HepG2 (cell line): ENCODE measurements around the gene CCN2. TPM values are rescaled to one million over a fixed set of nuclear protein-coding genes. Genes with fewer than 3 reads are reported as not detected.
A peak's percentile ranks its signal among the peaks of the same experiment; 100 is the strongest.

Experiments used
- ATF7-NPFF ChIP-seq: sonication (generic); formaldehyde crosslinking; IDR thresholded peaks from 2 replicates; pipeline ENCODE4 v1.8.1; 2023; ENCODE audit warnings: mild to moderate bottlenecking, low read depth, missing genetic modification reagents, moderate library complexity
- CREB1 ChIP-seq, 2 experiments: fragments of 450-650 bp in 1 of 2; IDR thresholded peaks; 2 replicates each; pipeline ENCODE4 v1.6.1; 2016 to 2017; ENCODE audit warnings: control low read depth in 1 of 2, mild to moderate bottlenecking in 1 of 2, missing compliant biosample characterization in 1 of 2, missing genetic modification characterization in 1 of 2
- ETV5 ChIP-seq: IDR thresholded peaks from 2 replicates; pipeline ENCODE4 v1.6.1; 2018; ENCODE audit warnings: missing biosample characterization, missing genetic modification reagents, inconsistent platforms, borderline replicate concordance
- GATAD2A ChIP-seq: IDR thresholded peaks from 2 replicates; pipeline ENCODE4 v1.6.1; 2016
- RFX1 ChIP-seq: fragments of 450-650 bp; IDR thresholded peaks from 2 replicates; pipeline ENCODE4 v1.6.1; 2017
- RFX3 ChIP-seq: IDR thresholded peaks from 2 replicates; pipeline ENCODE4 v1.6.1; 2016; ENCODE audit warnings: missing biosample characterization, missing genetic modification reagents
- SETDB1 ChIP-seq: sonication (generic); formaldehyde crosslinking; IDR thresholded peaks from 2 replicates; pipeline ENCODE4 v1.5.1; 2020; ENCODE audit warnings: missing genetic modification reagents, mild to moderate bottlenecking, borderline replicate concordance
- SMYD3 ChIP-seq: sonication (generic); formaldehyde crosslinking; IDR thresholded peaks from 2 replicates; pipeline ENCODE4 v1.8.1; 2023; ENCODE audit warnings: mild to moderate bottlenecking, missing genetic modification reagents
- TSC22D2 ChIP-seq: sonication (generic); formaldehyde crosslinking; IDR thresholded peaks from 2 replicates; pipeline ENCODE4 v1.5.1; 2020; ENCODE audit warnings: missing genetic modification reagents, mild to moderate bottlenecking, borderline replicate concordance
- ZNF263 ChIP-seq: sonication (generic); formaldehyde crosslinking; IDR thresholded peaks from 2 replicates; pipeline ENCODE4 v1.4.0; 2020; ENCODE audit warnings: missing genetic modification reagents
- ZNF660 ChIP-seq: sonication (generic); formaldehyde crosslinking; IDR thresholded peaks from 2 replicates; pipeline ENCODE4 v1.5.1; 2020; ENCODE audit warnings: mild to moderate bottlenecking, low read depth, missing genetic modification reagents, borderline replicate concordance
- ZNF720 ChIP-seq: sonication (generic); formaldehyde crosslinking; IDR thresholded peaks from 2 replicates; pipeline ENCODE4 v1.4.0; 2020; ENCODE audit warnings: missing genetic modification reagents
- ZNF782 ChIP-seq: sonication (generic); formaldehyde crosslinking; IDR thresholded peaks from 2 replicates; pipeline ENCODE4 v1.4.0; 2020; ENCODE audit warnings: missing genetic modification reagents, mild to moderate bottlenecking, borderline replicate concordance
- ZSCAN12 ChIP-seq: sonication (generic); formaldehyde crosslinking; IDR thresholded peaks from 2 replicates; pipeline ENCODE4 v1.9.0; 2021; ENCODE audit warnings: mild to moderate bottlenecking, missing genetic modification reagents
- ZSCAN9 ChIP-seq: IDR thresholded peaks from 2 replicates; pipeline ENCODE4 v1.6.1; 2016; ENCODE audit warnings: borderline replicate concordance
- polyA plus RNA-seq, 8 experiments: library from polyadenylated mRNA; depleted of rRNA in 3 of 8; stranded (reverse) in 7 of 8; unstranded in 1 of 8; fragments of >200 nt; fragmentation: Illumina TruSeq in 4 of 8; extraction: Trizol in 4 of 8; gene quantifications; 2 replicates each; pipeline versions ENCODE4 v1.2.1 to v1.2.3, GENCODE V29; 2011 to 2016; ENCODE audit warnings: low read depth in 4 of 8, missing spikeins in 1 of 8, mixed read lengths in 1 of 8; ENCODE audit not compliant: insufficient read depth in 1 of 8
- total RNA-seq, 5 experiments: library from RNA; depleted of rRNA; stranded (reverse); fragments of >200 nt; fragmentation: Illumina TruSeq; extraction: Trizol; gene quantifications; 2 replicates each; pipeline ENCODE4 v1.2.3, GENCODE V29; 2016; ENCODE audit warnings: low read depth in 1 of 5
- TF ChIP-seq, protein P1 (sequence below): sonication (generic); formaldehyde crosslinking; IDR thresholded peaks from 2 replicates; pipeline ENCODE4 v1.8.0; 2022; ENCODE audit warnings: mild to moderate bottlenecking, missing genetic modification reagents, borderline replicate concordance
- TF ChIP-seq, protein P2 (sequence below): IDR thresholded peaks from 2 replicates; pipeline ENCODE4 v1.6.1; 2016; ENCODE audit warnings: mild to moderate bottlenecking
- TF ChIP-seq, protein P3 (sequence below): sonication (generic); formaldehyde crosslinking; IDR thresholded peaks from 2 replicates; pipeline ENCODE4 v1.5.1; 2020; ENCODE audit warnings: mild to moderate bottlenecking, missing genetic modification reagents
- TF ChIP-seq, protein P4 (sequence below): sonication (generic); formaldehyde crosslinking; IDR thresholded peaks from 2 replicates; pipeline ENCODE4 v1.4.0; 2020; ENCODE audit warnings: missing genetic modification reagents
- TF ChIP-seq, protein P5 (sequence below): sonication (generic); formaldehyde crosslinking; IDR thresholded peaks from 2 replicates; pipeline ENCODE4 v1.8.0; 2022; ENCODE audit warnings: missing genetic modification reagents, mild to moderate bottlenecking, inconsistent platforms, borderline replicate concordance

Gene CCN2
- total and polyA plus RNA-seq, 2 of the 13 experiments (the other 11 are each of a cell fraction or from before 2014, with no cell fraction given), result 34.7 to 316 TPM

DNA sequence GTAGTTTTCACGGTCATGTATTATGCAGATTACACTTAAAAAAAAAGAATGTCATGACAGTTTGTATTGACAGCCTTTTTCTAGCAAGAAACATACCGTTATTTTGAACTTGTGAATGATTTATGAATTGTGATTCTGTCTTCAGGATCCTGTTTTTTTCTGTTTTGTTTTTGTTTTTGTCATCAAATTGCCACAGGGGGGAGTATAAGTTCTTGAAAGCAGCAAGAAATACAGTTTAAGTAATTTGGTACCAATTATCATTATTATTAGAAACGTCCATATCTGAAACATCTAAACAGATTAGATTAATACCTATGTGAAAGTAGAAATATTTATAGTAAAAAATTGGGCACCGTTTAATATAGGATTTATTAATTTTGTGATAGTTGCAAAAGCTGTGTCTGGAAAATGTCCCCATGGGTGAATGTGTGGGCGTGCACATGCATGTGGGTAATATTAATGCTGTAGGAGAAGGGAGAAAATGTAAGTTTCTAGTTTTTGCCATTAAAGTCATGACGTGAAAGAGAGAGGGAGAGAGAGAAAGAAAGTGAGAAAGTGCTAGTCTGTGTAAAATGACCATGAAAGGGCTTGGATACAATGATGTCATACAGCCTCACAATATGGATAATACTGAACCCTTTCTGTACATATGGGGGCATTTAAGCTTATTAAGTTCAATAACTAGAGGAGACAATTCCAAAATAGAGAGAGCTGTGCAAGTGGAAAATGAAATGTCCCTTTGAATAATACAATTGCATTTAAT is 9.4 kb upstream of the CCN2 start (continued):
- TF ChIP-seq, protein P1, sequence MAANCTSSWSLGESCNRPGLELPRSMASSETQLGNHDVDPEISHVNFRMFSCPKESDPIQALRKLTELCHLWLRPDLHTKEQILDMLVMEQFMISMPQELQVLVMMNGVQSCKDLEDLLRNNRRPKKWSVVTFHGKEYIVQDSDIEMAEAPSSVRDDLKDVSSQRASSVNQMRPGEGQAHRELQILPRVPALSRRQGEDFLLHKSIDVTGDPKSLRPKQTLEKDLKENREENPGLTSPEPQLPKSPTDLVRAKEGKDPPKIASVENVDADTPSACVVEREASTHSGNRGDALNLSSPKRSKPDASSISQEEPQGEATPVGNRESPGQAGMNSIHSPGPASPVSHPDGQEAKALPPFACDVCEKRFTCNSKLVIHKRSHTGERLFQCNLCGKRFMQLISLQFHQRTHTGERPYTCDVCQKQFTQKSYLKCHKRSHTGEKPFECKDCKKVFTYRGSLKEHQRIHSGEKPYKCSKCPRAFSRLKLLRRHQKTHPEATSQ (CRISPR knock-in tag), result 0 out of 2 replicates have a peak, but pooled peaks have one; percentile 26
- TF ChIP-seq, protein P2, sequence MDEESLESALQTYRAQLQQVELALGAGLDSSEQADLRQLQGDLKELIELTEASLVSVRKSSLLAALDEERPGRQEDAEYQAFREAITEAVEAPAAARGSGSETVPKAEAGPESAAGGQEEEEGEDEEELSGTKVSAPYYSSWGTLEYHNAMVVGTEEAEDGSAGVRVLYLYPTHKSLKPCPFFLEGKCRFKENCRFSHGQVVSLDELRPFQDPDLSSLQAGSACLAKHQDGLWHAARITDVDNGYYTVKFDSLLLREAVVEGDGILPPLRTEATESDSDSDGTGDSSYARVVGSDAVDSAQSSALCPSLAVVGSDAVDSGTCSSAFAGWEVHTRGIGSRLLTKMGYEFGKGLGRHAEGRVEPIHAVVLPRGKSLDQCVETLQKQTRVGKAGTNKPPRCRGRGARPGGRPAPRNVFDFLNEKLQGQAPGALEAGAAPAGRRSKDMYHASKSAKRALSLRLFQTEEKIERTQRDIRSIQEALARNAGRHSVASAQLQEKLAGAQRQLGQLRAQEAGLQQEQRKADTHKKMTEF (CRISPR knock-in tag), result peak; percentile 31; the same call in 1 of the 2 replicates
- TF ChIP-seq ZNF263 (CRISPR knock-in tag) (no peak), CREB1 (IDR thresholded peaks at IDR 0.05) (no peak), CREB1 (CRISPR knock-in tag; IDR thresholded peaks at IDR 0.05) (0 out of 2 replicates have a peak, but pooled peaks have one; percentile 29), ZNF782 (CRISPR knock-in tag) (no peak), ETV5 (no peak), ZSCAN12 (CRISPR knock-in tag) (no peak), SMYD3 (CRISPR knock-in tag) (0 out of 2 replicates have a peak, but pooled peaks have one; percentile 65), RFX1 (no peak), SETDB1 (CRISPR knock-in tag) (no peak), ZSCAN9 (CRISPR knock-in tag) (no peak), GATAD2A (CRISPR knock-in tag) (peak; percentile 17; the same call in 1 of the 2 replicates), TSC22D2 (CRISPR knock-in tag) (no peak), RFX3 (CRISPR knock-in tag) (no peak), ZNF720 (CRISPR knock-in tag) (no peak), ATF7-NPFF (CRISPR knock-in tag) (no peak), ZNF660 (no peak)
- TF ChIP-seq, protein P3, sequence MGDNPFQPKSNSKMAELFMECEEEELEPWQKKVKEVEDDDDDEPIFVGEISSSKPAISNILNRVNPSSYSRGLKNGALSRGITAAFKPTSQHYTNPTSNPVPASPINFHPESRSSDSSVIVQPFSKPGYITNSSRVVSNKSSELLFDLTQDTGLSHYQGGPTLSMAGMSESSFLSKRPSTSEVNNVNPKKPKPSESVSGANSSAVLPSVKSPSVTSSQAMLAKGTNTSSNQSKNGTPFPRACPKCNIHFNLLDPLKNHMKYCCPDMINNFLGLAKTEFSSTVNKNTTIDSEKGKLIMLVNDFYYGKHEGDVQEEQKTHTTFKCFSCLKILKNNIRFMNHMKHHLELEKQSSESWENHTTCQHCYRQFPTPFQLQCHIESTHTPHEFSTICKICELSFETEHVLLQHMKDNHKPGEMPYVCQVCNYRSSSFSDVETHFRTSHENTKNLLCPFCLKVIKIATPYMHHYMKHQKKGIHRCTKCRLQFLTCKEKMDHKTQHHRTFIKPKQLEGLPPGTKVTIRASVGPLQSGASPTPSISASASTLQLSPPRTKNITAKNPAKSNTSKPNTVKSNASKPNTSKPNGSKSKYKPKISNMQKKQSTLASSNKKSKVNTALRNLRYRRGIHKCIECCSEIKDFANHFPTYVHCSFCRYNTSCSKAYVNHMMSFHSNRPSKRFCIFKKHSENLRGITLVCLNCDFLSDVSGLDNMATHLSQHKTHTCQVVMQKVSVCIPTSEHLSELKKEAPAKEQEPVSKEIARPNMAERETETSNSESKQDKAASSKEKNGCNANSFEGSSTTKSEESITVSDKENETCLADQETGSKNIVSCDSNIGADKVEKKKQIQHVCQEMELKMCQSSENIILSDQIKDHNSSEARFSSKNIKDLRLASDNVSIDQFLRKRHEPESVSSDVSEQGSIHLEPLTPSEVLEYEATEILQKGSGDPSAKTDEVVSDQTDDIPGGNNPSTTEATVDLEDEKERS (CRISPR knock-in tag), result no peak
- TF ChIP-seq, protein P4, sequence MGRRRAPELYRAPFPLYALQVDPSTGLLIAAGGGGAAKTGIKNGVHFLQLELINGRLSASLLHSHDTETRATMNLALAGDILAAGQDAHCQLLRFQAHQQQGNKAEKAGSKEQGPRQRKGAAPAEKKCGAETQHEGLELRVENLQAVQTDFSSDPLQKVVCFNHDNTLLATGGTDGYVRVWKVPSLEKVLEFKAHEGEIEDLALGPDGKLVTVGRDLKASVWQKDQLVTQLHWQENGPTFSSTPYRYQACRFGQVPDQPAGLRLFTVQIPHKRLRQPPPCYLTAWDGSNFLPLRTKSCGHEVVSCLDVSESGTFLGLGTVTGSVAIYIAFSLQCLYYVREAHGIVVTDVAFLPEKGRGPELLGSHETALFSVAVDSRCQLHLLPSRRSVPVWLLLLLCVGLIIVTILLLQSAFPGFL, result no peak
- TF ChIP-seq, protein P5, sequence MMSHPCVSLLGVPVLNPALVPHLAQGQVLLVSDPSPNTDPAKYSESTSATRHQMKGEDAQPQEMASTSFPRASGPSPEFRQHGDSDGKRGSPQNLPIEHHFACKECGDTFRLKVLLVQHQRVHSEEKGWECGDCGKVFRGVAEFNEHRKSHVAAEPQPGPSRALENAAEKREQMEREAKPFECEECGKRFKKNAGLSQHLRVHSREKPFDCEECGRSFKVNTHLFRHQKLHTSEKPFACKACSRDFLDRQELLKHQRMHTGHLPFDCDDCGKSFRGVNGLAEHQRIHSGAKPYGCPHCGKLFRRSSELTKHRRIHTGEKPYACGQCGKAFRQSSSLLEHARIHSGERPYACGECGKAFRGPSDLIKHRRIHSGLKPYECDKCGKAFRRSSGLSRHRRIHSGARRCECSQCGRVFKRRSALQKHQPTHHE (CRISPR knock-in tag), result no peak
